Thoracic aorta (tissue), 2 donors: ENCODE data around the gene CHDH. TPM values are rescaled to one million over a fixed set of nuclear protein-coding genes. Genes with fewer than 3 reads are reported as not detected.
A peak's percentile ranks its signal among the peaks of the same experiment; 100 is the strongest.

Source experiments
- ATAC-seq: fragments of 150-250 bp; one replicate; pipeline ENCODE4 v1.8.0; 2017; ENCODE audit warnings: low read depth; ENCODE audit not compliant: insufficient number of reproducible peaks, low FRiP score
- DNase-seq: peaks from one replicate; pipeline ENCODE4 v3.0.0-alpha.2; 2020; ENCODE audit warnings: low spot score
- H3K27ac ChIP-seq, 2 donors: fragments of 200-600 bp; sonication (generic); 1 replicate in 1 of 2; 2 replicates in 1 of 2; pipeline ENCODE4 v1.5.1; 2016; ENCODE audit warnings: mild to moderate bottlenecking in 2 of 2, moderate library complexity in 2 of 2
- H3K27me3 ChIP-seq: fragments of 200-600 bp; sonication (generic); replicated peaks from 2 replicates; pipeline ENCODE4 v1.6.0; 2016; ENCODE audit warnings: mild to moderate bottlenecking; ENCODE audit not compliant: insufficient read depth
- H3K36me3 ChIP-seq: fragments of 200-600 bp; sonication (generic); one replicate; pipeline ENCODE4 v1.5.1; 2016
- H3K4me1 ChIP-seq, 2 donors: fragments of 200-600 bp; sonication (generic); 1 replicate in 1 of 2; 2 replicates in 1 of 2; pipeline versions ENCODE4 v1.5.1 to v1.6.0; 2016; ENCODE audit warnings: low read depth in 2 of 2, mild to moderate bottlenecking in 1 of 2; ENCODE audit not compliant: control insufficient read depth in 1 of 2
- H3K4me3 ChIP-seq: fragments of 200-600 bp; sonication (generic); 2 replicates; pipeline ENCODE4 v1.5.1; 2016; ENCODE audit warnings: mild to moderate bottlenecking
- H3K9me3 ChIP-seq: fragments of 200-600 bp; sonication (generic); 2 replicates; pipeline ENCODE4 v1.5.1; 2016
- total RNA-seq, 2 donors: library from RNA; depleted of rRNA; stranded (reverse); fragments of >200 nt; gene quantifications; one replicate each; pipeline versions ENCODE4 v1.1.0 to v1.2.3, GENCODE V29; 2016
- TF ChIP-seq, protein P1 (sequence below): fragments of 200-600 bp; sonication (generic); IDR thresholded peaks from one replicate; pipeline ENCODE4 v1.5.1; 2019; ENCODE audit warnings: antibody characterized with exemption

Gene CHDH
- total RNA-seq, 2 donors from 2014 or later = 0.68 to 8.4 TPM

DNA sequence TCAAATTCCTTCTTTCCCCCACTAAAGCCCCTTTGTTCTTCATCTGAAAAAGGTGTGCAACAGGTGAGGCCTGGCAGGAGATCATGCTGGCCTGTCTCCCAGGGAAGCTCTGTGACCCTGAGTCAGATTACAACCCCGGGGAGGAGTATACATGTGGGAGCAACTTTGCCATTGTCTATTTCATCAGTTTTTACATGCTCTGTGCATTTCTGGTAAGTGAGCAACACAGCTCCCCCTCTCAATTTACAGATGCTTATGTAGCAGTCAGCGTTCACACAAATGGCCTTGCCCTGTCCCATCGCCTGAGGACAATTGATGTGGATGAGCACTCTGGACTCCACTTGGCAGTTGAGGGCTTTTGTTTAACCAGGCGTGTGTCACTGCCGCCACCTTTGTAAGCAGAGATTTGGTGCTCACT, 70.4 kb downstream of the CHDH start:
- TF ChIP-seq, protein P1, sequence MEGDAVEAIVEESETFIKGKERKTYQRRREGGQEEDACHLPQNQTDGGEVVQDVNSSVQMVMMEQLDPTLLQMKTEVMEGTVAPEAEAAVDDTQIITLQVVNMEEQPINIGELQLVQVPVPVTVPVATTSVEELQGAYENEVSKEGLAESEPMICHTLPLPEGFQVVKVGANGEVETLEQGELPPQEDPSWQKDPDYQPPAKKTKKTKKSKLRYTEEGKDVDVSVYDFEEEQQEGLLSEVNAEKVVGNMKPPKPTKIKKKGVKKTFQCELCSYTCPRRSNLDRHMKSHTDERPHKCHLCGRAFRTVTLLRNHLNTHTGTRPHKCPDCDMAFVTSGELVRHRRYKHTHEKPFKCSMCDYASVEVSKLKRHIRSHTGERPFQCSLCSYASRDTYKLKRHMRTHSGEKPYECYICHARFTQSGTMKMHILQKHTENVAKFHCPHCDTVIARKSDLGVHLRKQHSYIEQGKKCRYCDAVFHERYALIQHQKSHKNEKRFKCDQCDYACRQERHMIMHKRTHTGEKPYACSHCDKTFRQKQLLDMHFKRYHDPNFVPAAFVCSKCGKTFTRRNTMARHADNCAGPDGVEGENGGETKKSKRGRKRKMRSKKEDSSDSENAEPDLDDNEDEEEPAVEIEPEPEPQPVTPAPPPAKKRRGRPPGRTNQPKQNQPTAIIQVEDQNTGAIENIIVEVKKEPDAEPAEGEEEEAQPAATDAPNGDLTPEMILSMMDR = no peak

DNA sequence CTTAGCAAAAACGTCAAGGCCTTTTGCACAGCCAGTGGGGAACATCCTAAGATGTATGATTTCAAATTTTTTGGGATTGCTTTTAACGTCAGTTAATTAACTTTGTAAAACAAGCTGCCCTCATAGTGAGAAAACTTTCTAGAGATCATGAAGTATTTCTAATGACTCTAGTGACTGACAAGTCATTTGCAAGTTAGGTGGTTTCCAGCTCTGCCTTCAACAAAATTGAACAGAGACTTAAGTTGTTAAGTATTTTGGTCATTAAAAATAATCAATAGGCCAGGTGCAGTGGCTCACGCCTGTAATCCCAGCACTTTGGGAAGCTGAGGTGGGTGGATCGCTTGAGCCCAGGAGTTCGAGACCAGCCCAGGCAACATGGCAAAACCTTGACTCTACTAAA, 71.2 kb downstream of the CHDH start:
- no peak for DNase-seq
- H3K36me3 ChIP-seq = no peaks in the 10 kb centered on the region
- no peak overlapping the region for H3K4me3 ChIP-seq
- no peaks in the 10 kb centered on the region for H3K27me3 ChIP-seq
- peaks cover 23 to 44% of the 10 kb centered on the region in 2 donors for H3K4me1 ChIP-seq
- ATAC-seq = no peak
- H3K27ac ChIP-seq = no peak overlapping the region
- no peaks in the 10 kb centered on the region for H3K9me3 ChIP-seq
- TF ChIP-seq, protein P1 = no peak

More for the DNA sequence above, 70.4 kb downstream of the CHDH start:
- DNase-seq (no peak), ATAC-seq (no peak)
- no peak overlapping the region for H3K4me3 ChIP-seq
- H3K4me1 ChIP-seq = peaks cover 23 to 44% of the 10 kb centered on the region in 2 donors
- H3K9me3 ChIP-seq = no peaks in the 10 kb centered on the region
- H3K27me3 ChIP-seq = no peaks in the 10 kb centered on the region
- H3K27ac ChIP-seq = peak overlapping the region; percentile 56 to 66
- no peaks in the 10 kb centered on the region for H3K36me3 ChIP-seq

DNA sequence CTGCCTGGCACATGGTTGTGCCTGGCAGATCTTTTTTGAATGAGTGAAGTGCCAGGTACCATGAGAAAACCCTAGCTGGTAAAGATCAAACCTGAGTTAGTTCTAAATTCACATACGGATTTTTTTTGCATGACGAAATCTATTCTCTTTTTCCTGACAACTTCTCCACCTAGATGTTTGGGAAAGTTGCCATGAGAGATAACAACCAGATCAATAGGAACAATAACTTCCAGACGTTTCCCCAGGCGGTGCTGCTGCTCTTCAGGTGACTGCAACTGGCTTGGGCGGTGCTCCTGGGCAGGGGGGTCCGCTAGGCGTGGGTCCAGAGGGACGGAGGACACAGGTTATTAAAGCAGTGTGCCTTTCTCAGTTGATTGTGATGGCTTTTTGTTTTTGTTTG, 71.8 kb downstream of the CHDH start:
- H3K4me1 ChIP-seq = peaks cover 23 to 44% of the 10 kb centered on the region in 2 donors
- peak overlapping the region in 1 of 2 donors; percentile 11 for H3K27ac ChIP-seq
- no peak for ATAC-seq
- no peaks in the 10 kb centered on the region for H3K9me3 ChIP-seq
- no peak overlapping the region for H3K4me3 ChIP-seq
- no peak for DNase-seq
- H3K27me3 ChIP-seq = no peaks in the 10 kb centered on the region
- TF ChIP-seq, protein P1 = no peak
- no peaks in the 10 kb centered on the region for H3K36me3 ChIP-seq

DNA sequence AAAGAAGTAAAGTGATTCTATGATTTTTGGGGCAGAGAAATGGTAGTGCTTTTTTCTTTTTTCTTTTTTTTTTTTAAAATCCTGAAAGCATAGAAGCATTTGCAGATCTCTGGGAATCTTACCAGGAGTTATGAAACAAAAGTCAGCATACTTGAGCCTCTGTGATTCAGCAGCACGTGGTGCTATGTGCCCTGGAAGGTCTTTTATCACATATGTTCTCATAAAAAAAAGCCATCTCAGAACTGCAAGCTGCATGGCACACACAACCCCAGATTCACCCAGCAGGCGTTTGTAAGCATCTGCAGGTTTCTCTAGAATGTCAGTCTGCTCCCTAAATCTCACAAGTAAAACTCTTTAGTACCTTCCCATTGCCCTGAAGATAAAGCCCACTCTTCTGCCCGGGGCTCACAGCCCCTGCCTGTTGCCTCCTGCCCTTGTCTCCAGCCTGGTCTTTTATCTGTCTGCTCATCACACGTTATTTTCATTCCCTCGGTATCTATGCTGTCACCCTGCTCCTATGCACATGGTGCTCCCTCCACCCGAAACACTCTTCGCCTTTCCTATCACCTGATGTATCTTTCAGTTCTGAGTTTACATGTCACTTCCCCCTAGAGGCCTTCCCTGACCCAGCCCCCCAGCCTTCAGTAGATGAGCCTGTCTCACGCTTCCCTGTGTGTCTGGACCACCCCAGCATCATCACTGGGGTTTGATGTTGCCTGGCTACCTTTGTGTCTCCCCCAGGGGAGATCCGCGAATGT, 72.4 kb downstream of the CHDH start:
- no peaks in the 10 kb centered on the region for H3K9me3 ChIP-seq

DNA sequence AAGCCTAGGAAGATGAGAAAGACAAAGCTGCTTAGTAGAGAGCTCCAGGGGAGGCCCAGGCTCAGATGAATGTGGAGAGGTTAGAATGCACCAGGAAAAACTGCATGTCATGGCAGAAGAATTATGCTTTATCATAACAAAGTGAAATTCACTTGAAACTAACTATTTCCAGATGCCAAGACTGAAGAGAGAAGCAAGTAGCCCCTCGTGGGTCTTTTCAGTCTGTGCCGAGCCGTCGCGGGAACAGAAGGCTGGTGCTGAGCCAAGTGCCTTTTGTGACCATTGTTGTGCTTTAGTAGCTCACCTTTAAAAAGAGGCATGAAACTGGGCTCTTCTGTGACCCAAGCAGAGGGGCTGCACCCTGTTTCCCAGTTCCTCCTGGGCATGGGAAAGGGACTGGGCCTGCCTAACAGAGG, 73.2 kb downstream of the CHDH start:
- Histone ChIP-seq H3K4me1 (peaks cover 23 to 44% of the 10 kb centered on the region in 2 donors), H3K36me3 (no peaks in the 10 kb centered on the region), H3K27ac (peak overlapping the region in 1 of 2 donors; percentile 32), H3K27me3 (no peaks in the 10 kb centered on the region), H3K9me3 (no peaks in the 10 kb centered on the region), H3K4me3 (no peak overlapping the region)
- no peak for ATAC-seq
- DNase-seq = no peak
- TF ChIP-seq, protein P1 = no peak

More for the DNA sequence above, 72.4 kb downstream of the CHDH start:
- no peaks in the 10 kb centered on the region for H3K36me3 ChIP-seq
- peak overlapping the region; percentile 11 to 32 for H3K27ac ChIP-seq
- DNase-seq = peak; percentile 17
- ATAC-seq = no peak
- TF ChIP-seq, protein P1 = no peak
- H3K27me3 ChIP-seq = no peaks in the 10 kb centered on the region
- peaks cover 23 to 44% of the 10 kb centered on the region in 2 donors for H3K4me1 ChIP-seq
- no peak overlapping the region for H3K4me3 ChIP-seq
